ENCODE results near the gene TBPL1. TPM values are rescaled to one million over a fixed set of nuclear protein-coding genes. Genes with fewer than 3 reads are reported as not detected.
A peak's percentile ranks its signal among the peaks of the same experiment; 100 is the strongest.

Gene TBPL1
- total and polyA plus RNA-seq, 2 of the 13 experiments (the other 11 are each of a cell fraction or from before 2014, with no cell fraction given): 25.3 to 39.3 TPM

GRCh38 chr6:134000443-134000842 is 47.4 kb downstream of the TBPL1 start:
- TF ChIP-seq ATF7 (IDR thresholded peaks at IDR 0.05) (peak; percentile 96), ATF7 (CRISPR knock-in tag; IDR thresholded peaks at IDR 0.05) (no peak), CEBPB (IDR thresholded peaks at IDR 0.05; ENCODE audit: borderline replicate concordance, low read depth, low read length) (0 out of 2 replicates have a peak, but pooled peaks have one; percentile 2), CTCF (CRISPR knock-in tag; IDR thresholded peaks at IDR 0.05) (no peak)
- H3K4me2 ChIP-seq (ENCODE audit: low read depth, low read length): no peak overlapping the region
- H3K79me2 ChIP-seq (ENCODE audit: insufficient read depth, low read length): no peaks in the 10 kb centered on the region
- no peak for DNase-seq (ENCODE audit: low spot score)
- H3K4me3 ChIP-seq (replicated peaks in 1 of 3; ENCODE audit: insufficient read depth in 1 of 3, low read depth in 2 of 3, low read length in 3 of 3): no peak overlapping the region
- no peaks in the 10 kb centered on the region for H4K20me1 ChIP-seq (ENCODE audit: insufficient read depth, low read length)
- H3K4me1 ChIP-seq (ENCODE audit: insufficient read depth, low read length): no peaks in the 10 kb centered on the region
- no peak overlapping the region for H3K27ac ChIP-seq (ENCODE audit: extremely low read length, insufficient read depth, low read length)
- ATAC-seq: no peak
- no peak overlapping the region for H3K9ac ChIP-seq (ENCODE audit: insufficient read depth, low read depth, low read length)
- H3K27me3 ChIP-seq (ENCODE audit: control insufficient read depth in 1 of 2, insufficient read depth in 2 of 2, low read length in 2 of 2): no peaks in the 10 kb centered on the region; a peak in 2 of 5 replicates
- CTCF ChIA-PET (ENCODE audit: low intra/inter-chr PET ratio, low total read pairs): no interaction called here
- WGBS (ENCODE audit: low lambda C conversion rate): 30% methylated on average over 3 of the region's 3 CpGs
- no peak overlapping the region for H2AFZ ChIP-seq (ENCODE audit: low read length)
- no TSS peak for BruUV-seq (replicated peaks)
- POLR2A ChIA-PET: no interaction called here
- no peaks in the 10 kb centered on the region for H3K9me3 ChIP-seq (ENCODE audit: low read length)
- intact Hi-C loops (cut with micrococcal nuclease; ENCODE audit: unreplicated experiment): no loop called here
- no peaks in the 10 kb centered on the region for H3K36me3 ChIP-seq (replicated peaks in 1 of 2; ENCODE audit: control insufficient read depth in 1 of 2, insufficient read depth in 2 of 2, low read length in 2 of 2)
- in situ Hi-C loops (cut with HindIII; ENCODE audit: extremely low pct_ligation_motif_present, low pct_unique_long_range_greater_than_20kb): no loop called here
- no peak for FAIRE-seq

DNA sequence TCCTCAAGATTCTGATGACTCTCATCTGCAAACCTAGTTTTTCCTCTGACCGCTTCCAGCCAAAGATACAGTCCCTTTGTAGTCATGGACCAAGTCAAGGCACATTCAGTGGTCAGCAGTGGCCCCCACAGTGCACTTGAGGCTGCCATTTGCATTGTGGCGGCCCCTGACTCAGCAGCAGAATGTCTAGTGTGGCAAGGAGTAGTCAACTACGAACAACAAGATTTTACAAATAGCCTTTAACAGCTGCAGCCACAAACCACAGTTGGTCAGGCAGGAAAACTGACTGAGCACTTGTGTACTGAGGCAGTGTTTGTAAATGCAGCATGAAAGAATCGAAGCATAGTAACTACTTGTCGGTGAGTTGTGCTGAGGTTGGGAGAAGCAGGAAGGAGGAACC is 49.8 kb downstream of the TBPL1 start:
- 49% methylated on average over 5 of the region's 5 CpGs for WGBS (ENCODE audit: low lambda C conversion rate)
- CTCF ChIA-PET (ENCODE audit: low intra/inter-chr PET ratio, low total read pairs): no interaction called here
- ATAC-seq: no peak

More for the DNA sequence above, 49.8 kb downstream of the TBPL1 start:
- no peaks in the 10 kb centered on the region for H4K20me1 ChIP-seq (ENCODE audit: insufficient read depth, low read length)
- no peak overlapping the region for H2AFZ ChIP-seq (ENCODE audit: low read length)
- H3K36me3 ChIP-seq (replicated peaks in 1 of 2; ENCODE audit: control insufficient read depth in 1 of 2, insufficient read depth in 2 of 2, low read length in 2 of 2): no peaks in the 10 kb centered on the region
- no peaks in the 10 kb centered on the region; a peak in 2 of 5 replicates for H3K27me3 ChIP-seq (ENCODE audit: control insufficient read depth in 1 of 2, insufficient read depth in 2 of 2, low read length in 2 of 2)
- POLR2A ChIA-PET: no interaction called here
- in situ Hi-C loops (cut with HindIII; ENCODE audit: extremely low pct_ligation_motif_present, low pct_unique_long_range_greater_than_20kb): no loop called here
- H3K4me3 ChIP-seq (replicated peaks in 1 of 3; ENCODE audit: insufficient read depth in 1 of 3, low read depth in 2 of 3, low read length in 3 of 3): no peak overlapping the region
- no peak overlapping the region for H3K9ac ChIP-seq (ENCODE audit: insufficient read depth, low read depth, low read length)
- H3K9me3 ChIP-seq (ENCODE audit: low read length): no peaks in the 10 kb centered on the region
- DNase-seq (ENCODE audit: low spot score) (no peak), FAIRE-seq (no peak)
- intact Hi-C loops (cut with micrococcal nuclease; ENCODE audit: unreplicated experiment): no loop called here
- TF ChIP-seq, protein P1, sequence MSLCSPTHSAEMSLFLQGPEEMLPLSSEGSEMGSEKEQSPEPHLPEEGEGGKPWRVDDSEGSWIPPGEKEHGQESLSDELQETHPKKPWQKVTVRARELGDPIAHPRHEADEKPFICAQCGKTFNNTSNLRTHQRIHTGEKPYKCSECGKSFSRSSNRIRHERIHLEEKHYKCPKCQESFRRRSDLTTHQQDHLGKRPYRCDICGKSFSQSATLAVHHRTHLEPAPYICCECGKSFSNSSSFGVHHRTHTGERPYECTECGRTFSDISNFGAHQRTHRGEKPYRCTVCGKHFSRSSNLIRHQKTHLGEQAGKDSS (CRISPR knock-in tag; IDR thresholded peaks at IDR 0.05; ENCODE audit: borderline replicate concordance, low read depth): no peak
- TF ChIP-seq HNF4G (IDR thresholded peaks at IDR 0.05; ENCODE audit: borderline replicate concordance, low read depth, low read length) (no peak), HNF4G (CRISPR knock-in tag; IDR thresholded peaks at IDR 0.05; ENCODE audit: borderline replicate concordance, low read depth) (no peak), TBP (CRISPR knock-in tag; IDR thresholded peaks at IDR 0.05) (no peak)
- BruUV-seq (replicated peaks): no TSS peak
- no peak overlapping the region for H3K4me2 ChIP-seq (ENCODE audit: low read depth, low read length)
- H3K79me2 ChIP-seq (ENCODE audit: insufficient read depth, low read length): no peaks in the 10 kb centered on the region
- no peaks in the 10 kb centered on the region for H3K4me1 ChIP-seq (ENCODE audit: insufficient read depth, low read length)
- no peak overlapping the region for H3K27ac ChIP-seq (ENCODE audit: extremely low read length, insufficient read depth, low read length)
